Activated CD4-positive, CD25-positive, alpha-beta regulatory T cell treated with anti-CD3 and anti-CD28 coated beads, Interleukin-2, amount 50 U/mL, for 24 hours (primary cell): ENCODE measurements around the gene YWHAB.

Experiments
- ATAC-seq, 2 donors: fragments of 150-1000 bp; cut with Tn5 transposase; one replicate each; pipeline ENCODE4 v1.10.0; 2021; ENCODE audit warnings: mild to moderate bottlenecking in 1 of 2, moderate library complexity in 1 of 2

YWHAB gene

DNA sequence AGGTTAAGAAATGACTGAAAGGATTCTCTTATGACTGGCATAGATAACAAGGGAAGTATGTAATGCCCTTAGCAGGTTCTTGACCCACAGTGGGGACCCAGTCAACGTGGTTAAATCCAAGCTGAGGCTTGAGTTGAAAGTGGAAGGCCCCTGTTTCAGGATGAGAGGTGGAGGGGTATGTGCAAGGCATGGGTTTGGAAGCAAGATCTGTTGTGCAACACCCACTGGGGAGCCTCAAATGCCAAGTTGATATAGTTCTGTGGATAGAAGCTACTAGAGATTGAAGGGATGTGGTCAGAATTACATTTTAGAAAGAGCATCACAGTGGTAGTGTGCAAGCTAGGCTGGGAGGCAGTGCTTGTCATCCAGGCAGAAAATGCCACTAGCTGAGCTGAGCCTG lies 29.4 kb downstream of the YWHAB start:
- ATAC-seq = peak in 1 of 2 donors; percentile 14

DNA sequence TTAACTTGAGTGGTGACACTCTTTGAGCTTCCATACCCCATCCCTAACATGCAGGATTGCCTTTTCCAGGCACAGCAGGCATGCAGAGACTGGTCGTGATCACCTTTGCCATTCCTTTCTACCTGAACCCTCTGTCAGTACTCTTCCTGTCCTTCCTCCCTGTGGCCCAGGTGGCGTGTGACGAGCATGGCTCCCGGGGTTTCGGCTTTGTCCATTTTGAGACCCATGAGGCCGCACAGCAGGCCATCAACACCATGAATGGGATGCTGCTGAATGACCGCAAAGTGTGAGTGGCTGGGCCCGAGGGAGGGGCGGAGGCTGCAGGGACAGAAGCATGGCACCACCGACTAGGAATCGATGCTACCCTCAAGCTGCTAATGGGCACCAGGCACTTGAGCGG lies 31.1 kb downstream of the YWHAB start:
- ATAC-seq = no peak

- ATAC-seq = no peak
Measured at GRCh38 chr20:44917399-44917798, 31.9 kb downstream of the YWHAB start.

DNA sequence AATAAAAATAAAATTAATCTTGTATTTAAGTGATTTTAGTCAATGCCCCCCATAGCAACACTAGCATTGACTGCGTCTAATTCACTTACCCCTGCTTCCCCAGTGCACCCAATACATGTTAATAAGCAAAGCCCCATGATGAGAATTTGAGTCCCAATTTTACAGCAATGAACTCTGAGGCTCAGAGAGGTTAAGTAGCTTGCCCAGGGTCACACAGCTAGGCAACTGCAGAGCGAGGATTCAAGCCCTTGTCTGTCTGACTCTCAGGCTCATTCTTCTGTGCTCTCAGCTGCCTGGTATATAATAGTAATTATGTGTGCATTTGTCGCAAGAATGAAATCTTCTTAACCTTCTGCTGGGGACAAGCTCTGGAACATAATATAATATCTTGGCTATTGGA lies 32.8 kb downstream of the YWHAB start:
- no peak for ATAC-seq

GRCh38 chr20:44918761-44919160 lies 33.3 kb downstream of the YWHAB start:
- no peak for ATAC-seq

DNA sequence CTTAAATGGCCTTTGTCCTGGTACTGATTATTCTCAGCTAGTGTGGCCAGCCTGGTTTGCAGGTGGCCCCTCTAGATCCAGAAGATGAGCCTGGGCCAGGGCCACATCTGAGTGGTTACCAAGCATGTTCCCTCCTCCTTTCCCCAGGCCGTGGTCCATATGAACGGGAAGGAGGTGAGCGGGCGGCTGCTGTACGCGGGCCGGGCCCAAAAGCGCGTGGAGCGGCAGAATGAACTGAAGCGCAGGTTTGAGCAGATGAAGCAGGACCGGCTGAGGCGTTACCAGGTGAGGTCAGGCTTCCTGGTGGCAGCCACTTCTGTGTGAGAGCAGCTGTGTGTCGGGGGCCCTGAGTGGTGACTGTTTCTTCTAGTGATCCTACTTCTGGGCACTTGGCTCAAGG lies 35.9 kb downstream of the YWHAB start:
- no peak for ATAC-seq

DNA sequence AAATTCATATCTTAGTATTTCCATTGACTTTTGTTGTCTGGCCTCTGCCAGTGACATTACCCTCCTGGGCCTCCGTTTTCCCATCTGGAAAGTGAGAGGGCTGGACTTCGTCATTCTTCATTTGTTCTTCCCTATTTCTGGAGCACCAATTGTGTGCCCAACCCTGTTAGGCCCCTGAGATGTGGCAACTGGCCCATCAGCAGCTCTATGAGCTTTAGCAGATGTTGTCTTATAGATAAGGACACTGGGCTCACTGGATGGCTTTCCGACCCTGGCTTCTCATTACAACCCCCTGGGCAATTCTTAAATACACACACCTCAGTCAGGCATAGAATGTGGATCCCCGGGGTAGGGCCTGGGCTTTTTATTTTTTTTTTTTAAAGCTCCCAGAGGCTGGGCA lies 39.0 kb downstream of the YWHAB start:
- no peak for ATAC-seq

GRCh38 chr20:44928595-44928994 lies 43.1 kb downstream of the YWHAB start:
- no peak for ATAC-seq

DNA sequence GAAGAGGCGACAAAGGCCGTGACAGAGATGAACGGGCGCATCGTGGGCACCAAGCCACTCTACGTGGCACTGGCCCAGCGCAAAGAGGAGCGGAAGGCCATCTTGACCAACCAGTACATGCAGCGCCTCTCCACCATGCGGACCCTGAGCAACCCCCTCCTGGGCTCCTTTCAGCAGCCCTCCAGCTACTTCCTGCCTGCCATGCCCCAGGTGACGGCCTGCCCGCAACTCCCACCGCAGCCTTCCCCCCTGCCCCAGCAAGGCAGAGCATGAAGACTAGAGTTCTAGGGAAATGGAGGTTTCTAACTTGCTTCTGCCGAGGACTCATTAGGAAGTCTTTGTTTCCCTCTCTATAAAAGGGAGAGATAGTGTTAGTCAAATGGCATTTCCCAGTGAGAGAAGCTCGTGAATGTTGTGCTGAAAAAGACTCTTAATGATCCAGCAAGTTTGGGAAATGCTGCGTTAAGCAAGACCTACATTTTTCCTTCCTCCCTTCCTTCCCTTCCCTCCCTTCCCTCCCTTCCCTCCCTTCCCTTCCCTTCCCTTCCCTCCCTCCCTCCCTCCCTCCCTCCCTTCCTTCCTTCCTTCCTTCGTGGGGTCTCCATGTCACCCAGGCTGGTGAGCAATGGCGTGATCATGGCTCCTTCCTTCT lies 45.1 kb downstream of the YWHAB start:
- no peak for ATAC-seq

DNA sequence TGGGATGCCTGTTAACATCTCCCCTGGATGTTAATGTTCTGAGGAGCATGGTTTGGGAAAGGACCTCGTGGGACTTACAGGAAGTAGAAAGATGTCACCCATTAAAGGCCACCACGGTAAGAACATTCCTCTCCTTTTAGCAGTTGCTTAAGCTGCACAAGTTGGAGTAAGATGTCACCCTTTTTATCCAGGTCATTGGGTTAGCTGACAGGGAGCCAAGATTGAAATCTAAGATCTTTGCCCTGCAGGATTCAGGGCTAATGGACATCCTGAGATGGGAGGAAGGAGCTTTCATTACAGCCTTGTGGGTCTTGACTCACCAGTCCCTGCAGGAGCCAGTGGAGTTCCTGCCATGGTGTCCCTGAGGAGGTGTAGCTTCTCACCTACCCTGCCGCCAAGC lies 46.4 kb downstream of the YWHAB start:
- ATAC-seq = no peak

- ATAC-seq = no peak
Measured at GRCh38 chr20:44932916-44933315, 47.4 kb downstream of the YWHAB start.

DNA sequence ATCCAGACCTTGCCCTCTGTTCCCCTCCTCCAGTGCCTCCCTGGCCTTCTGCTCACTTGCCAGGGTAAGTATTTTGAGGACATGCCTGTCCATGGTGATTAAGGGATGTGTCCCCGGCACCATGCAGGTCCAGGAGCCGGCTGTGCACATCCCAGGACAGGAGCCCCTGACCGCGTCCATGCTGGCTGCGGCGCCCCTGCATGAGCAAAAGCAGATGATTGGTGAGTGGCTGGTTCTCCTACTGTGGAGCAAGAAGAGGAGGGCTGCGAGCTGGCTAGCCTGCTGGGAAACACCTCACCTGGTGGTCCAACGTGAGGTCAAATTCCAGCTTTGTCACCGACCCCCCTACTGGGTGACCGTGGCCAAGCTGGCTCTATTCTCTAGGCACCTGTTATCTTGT lies 51.0 kb downstream of the YWHAB start:
- ATAC-seq = no peak

DNA sequence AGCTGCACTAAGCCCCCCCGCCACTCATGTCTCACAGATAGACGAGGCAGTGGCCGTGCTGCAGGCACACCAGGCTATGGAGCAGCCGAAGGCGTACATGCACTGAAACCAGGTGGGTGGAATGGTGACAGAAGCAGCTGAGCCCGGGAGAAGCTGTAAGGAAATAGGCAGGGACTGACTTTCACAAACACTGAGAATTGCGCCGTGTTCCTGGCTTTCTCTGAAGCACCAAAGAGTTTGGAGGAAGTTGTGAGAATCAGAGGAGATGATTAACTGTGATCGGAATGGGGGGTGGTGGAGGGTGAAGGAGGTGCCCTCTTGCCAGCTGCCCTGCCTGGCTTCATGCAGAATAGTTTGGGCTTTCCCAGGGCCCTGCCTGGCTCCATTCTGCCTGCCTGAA lies 53.1 kb downstream of the YWHAB start:
- no peak for ATAC-seq

GRCh38 chr20:44941120-44941691 lies 55.7 kb downstream of the YWHAB start:
- ATAC-seq = peak in 1 of 2 donors; percentile 17

GRCh38 chr20:44942264-44942973 lies 56.9 kb downstream of the YWHAB start:
- ATAC-seq = no peak

- no peak for ATAC-seq
Measured at GRCh38 chr20:44943828-44944227, 58.3 kb downstream of the YWHAB start.

DNA sequence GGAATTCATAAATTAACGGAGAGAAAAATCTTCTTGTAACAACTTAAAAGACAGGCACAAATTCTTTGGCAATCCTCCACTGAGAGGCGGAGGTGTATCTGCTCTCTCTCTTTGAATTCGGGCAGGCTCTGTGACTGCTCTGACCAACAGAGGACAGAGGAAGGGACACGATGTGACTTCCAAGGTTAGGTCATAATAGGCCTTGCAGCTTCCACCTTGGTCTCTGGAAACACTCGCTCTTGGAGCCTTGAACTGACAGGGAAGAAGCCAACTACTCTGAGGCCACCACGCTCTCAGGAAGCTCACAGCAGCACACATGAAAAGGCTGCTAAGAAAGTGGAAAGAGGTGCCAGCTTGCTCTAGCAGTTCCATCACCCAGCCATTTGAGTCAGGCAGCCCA lies 59.8 kb downstream of the YWHAB start:
- no peak for ATAC-seq

- no peak for ATAC-seq
Measured at GRCh38 chr20:44946271-44946852, 60.9 kb downstream of the YWHAB start.

DNA sequence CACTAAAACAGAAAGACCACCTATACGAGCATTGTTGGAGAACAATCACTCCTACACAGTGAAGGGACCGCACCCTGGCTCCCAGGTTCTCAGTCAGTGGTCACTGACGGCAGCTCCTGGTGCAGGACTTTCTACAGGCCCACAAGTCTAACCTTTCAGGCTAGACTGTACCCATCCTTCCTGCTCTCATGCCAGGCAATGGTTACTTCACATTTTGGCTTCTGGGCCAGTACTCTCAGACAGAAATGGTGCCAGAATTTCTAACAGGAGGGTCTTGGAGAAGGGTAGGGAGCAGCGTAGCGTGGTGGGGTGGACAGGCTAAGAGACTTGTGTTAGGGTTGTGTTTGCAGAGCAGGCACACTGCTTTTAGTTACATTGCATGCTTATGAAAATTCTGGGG lies 62.6 kb downstream of the YWHAB start:
- no peak for ATAC-seq

- no peak for ATAC-seq
Measured at GRCh38 chr20:44948513-44948912, 63.0 kb downstream of the YWHAB start.

DNA sequence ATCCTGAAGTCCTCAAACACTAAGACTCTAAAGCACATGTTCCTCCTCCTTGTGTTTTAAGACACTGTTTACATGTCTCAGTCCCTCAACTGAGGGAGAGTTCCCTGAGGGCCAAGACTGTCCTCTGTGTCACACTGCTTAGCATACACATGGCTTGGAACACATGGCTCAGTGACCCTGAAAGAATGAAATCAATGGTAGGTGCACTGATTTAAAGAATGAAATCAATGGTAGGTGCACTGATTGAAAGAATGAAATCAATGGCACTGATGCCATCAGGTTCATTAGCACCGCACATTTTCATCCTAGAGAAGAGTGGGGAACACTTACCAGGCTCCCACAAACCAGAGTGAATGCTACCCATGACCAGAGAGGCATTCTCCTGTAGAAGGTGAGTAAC lies 64.9 kb downstream of the YWHAB start:
- ATAC-seq = no peak

DNA sequence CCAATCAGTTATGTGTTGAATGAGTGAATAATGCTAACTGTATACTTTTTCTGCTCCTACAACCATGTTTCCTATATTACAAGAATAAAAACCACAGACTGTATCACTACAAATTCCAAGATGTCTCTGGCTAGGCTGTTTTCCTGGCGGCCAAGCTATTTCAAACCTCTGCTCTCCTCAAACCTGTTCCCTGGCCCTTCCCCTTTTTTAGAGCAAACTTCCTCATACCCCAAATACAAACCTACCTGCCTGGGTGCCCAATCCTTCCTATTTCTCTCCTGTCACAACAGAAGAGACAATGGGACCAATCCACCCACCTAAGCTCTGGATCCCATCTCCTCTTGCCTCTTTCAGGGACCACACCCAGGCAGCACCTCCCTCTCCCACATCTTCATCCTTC lies 67.2 kb downstream of the YWHAB start:
- ATAC-seq = no peak

DNA sequence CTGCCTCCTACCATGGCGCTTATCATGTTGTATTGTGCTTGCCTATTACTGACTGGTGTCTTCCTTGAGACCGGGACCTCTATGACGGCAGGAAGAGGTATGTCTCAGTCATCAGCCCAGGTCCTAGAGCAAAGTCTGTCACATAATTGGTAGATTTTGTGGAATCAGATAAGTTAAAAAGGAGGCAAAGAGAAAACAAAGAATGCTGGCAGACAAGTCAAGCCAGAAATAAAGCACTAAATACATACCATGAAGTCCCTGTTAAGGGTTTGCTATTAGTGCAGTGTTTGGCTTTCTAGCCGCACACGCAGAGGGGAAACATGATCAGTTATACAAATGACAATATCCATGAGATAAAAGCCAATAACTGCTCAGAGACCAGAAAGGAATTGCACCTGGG lies 68.7 kb downstream of the YWHAB start:
- no peak for ATAC-seq

DNA sequence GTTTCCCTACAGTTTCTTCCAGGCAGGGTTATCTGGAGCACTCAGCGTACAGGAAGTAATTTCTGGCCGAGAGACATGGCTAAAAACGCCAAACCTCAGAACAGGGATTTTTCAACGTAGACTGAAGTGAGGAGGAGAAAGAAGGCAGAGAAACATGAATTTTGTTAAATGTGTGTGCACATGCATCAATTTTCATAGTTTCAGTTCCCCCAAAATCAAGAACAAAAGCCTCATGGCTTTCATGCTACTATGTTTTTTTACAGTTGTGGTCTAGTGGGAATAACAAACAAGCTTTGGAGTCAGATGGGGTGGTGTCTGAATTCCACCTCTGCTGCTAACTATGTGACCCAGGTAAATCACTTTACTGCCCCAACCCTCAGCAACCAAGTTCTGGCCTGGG lies 69.8 kb downstream of the YWHAB start:
- ATAC-seq = no peak
